Colonic mucosa (tissue), 4 donors: ENCODE data around the gene TXNIP. TPM values are rescaled to one million over a fixed set of nuclear protein-coding genes. Genes with fewer than 3 reads are reported as not detected.
A peak's percentile ranks its signal among the peaks of the same experiment; 100 is the strongest.

Source experiments
- DNase-seq: peaks from one replicate; pipeline ENCODE4 v3.0.0-alpha.2; 2020
- H3K27ac ChIP-seq: fragments of 200-600 bp; one replicate; pipeline ENCODE4 v1.8.0; 2021
- H3K27me3 ChIP-seq: fragments of 200-600 bp; one replicate; pipeline ENCODE4 v1.8.0; 2021
- H3K36me3 ChIP-seq: fragments of 200-600 bp; one replicate; pipeline ENCODE4 v1.8.0; 2021
- H3K4me1 ChIP-seq: fragments of 200-600 bp; one replicate; pipeline ENCODE4 v1.8.0; 2021; ENCODE audit warnings: mild to moderate bottlenecking
- H3K4me3 ChIP-seq: fragments of 200-600 bp; one replicate; pipeline ENCODE4 v1.8.0; 2021
- H3K9ac ChIP-seq, 2 donors: one replicate each; pipeline ENCODE4 v1.7.0; 2013; ENCODE audit warnings: control low read depth in 2 of 2, low read depth in 2 of 2, low read length in 2 of 2
- H3K9me3 ChIP-seq: fragments of 200-600 bp; one replicate; pipeline ENCODE4 v1.8.0; 2021
- CTCF ChIP-seq: fragments of 200-600 bp; IDR thresholded peaks from one replicate; pipeline ENCODE4 v1.8.0; 2022; ENCODE audit warnings: antibody characterized with exemption, mild to moderate bottlenecking
- intact Hi-C: fragments of 100-400 bp; cut with DNase I; formaldehyde crosslinking; loops from one replicate; pipeline ENCODE4 v1.14.1; 2022
- total RNA-seq, 2 donors: library from RNA; stranded (reverse); fragmentation: NEBNext Ultra II Directional in 1 of 2; extraction: Animal tissue kit (Norgen Biotek cat#: 25700) in 1 of 2; gene quantifications; one replicate each; pipeline ENCODE4 v1.2.1, GENCODE V29; 2021
- donor health status: healthy.
- donor health status: DM: no; HTN: no; CAD: no.
- donor health status: DM: no; HTN: no; CAD: no.

Gene TXNIP
- total RNA-seq, 2 donors from 2014 or later: 302 to 496 TPM

DNA sequence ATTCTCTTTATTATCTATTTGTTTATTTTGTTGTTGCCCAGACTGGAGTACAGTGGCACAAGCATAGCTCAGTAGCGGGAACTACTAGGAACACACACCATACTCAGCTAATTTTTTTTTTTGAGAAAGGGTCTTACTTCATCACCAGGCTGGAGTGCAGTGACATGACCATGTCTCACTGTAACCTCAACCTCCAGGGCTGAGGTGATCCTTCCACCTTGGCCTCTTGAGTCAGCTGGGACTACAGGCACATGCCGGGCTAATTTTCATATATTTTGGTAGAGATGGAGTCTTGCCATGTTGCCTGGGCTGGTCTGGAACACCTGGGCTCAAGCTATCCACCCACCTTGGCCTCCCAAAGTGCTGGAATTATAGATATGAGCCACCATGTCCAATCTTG lies 5.3 kb upstream of the TXNIP start:
- no peak for DNase-seq
- H3K27ac ChIP-seq: no peak overlapping the region

GRCh38 chr1:145999321-146000024 lies 3.1 kb upstream of the TXNIP start:
- H3K9ac ChIP-seq: peak overlapping the region; percentile 32 to 67
- H3K27me3 ChIP-seq: no peaks in the 10 kb centered on the region
- H3K4me3 ChIP-seq: no peak overlapping the region
- no peaks in the 10 kb centered on the region for H3K9me3 ChIP-seq
- H3K27ac ChIP-seq: peak overlapping the region; percentile 94
- peaks cover 4% of the 10 kb centered on the region for H3K36me3 ChIP-seq
- peaks cover 11% of the 10 kb centered on the region for H3K4me1 ChIP-seq
- DNase-seq: no peak
- intact Hi-C loops: no loop called here
- TF ChIP-seq CTCF: no peak

More for the DNA sequence above, 5.3 kb upstream of the TXNIP start:
- Histone ChIP-seq H3K9ac (no peak overlapping the region), H3K36me3 (no peaks in the 10 kb centered on the region), H3K9me3 (no peaks in the 10 kb centered on the region), H3K27me3 (no peaks in the 10 kb centered on the region), H3K4me3 (no peak overlapping the region), H3K4me1 (peaks cover 11% of the 10 kb centered on the region)
- intact Hi-C loops: no loop called here
- no peak for TF ChIP-seq CTCF

DNA sequence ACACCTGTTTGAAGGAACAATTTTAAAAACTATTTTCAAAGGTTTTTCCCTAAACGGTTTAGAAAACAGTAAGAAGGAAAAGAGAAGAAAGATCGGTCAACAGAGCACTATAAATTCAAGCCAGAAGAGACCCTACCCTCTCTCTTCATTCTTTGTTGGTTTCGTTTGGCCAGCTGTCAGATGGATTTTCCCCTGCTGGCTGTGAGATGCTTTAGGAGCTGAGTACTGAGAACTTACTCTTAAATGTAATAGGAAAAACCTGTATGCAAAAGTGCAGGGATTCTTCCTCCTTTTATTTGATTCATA lies 1.3 kb upstream of the TXNIP start:
- intact Hi-C loops: no loop called here
- no peaks in the 10 kb centered on the region for H3K27me3 ChIP-seq
- peaks cover 9% of the 10 kb centered on the region for H3K36me3 ChIP-seq
- H3K4me3 ChIP-seq: peak overlapping the region; percentile 79
- peaks cover 11% of the 10 kb centered on the region for H3K4me1 ChIP-seq
- H3K9ac ChIP-seq: peak overlapping the region in 1 of 2 donors; percentile 100
- H3K27ac ChIP-seq: peak overlapping the region; percentile 94
- DNase-seq: no peak
- H3K9me3 ChIP-seq: no peaks in the 10 kb centered on the region
- TF ChIP-seq CTCF: no peak

GRCh38 chr1:145997016-145997717 lies 788 bp upstream of the TXNIP start:
- intact Hi-C loops: no loop called here
- no peak for DNase-seq
- no peaks in the 10 kb centered on the region for H3K9me3 ChIP-seq
- no peak for TF ChIP-seq CTCF
- H3K4me3 ChIP-seq: peak overlapping the region; percentile 79
- peak overlapping the region; percentile 94 for H3K27ac ChIP-seq
- H3K36me3 ChIP-seq: peaks cover 9% of the 10 kb centered on the region
- peak overlapping the region; percentile 69 to 100 for H3K9ac ChIP-seq
- peaks cover 11% of the 10 kb centered on the region for H3K4me1 ChIP-seq
- no peaks in the 10 kb centered on the region for H3K27me3 ChIP-seq

DNA sequence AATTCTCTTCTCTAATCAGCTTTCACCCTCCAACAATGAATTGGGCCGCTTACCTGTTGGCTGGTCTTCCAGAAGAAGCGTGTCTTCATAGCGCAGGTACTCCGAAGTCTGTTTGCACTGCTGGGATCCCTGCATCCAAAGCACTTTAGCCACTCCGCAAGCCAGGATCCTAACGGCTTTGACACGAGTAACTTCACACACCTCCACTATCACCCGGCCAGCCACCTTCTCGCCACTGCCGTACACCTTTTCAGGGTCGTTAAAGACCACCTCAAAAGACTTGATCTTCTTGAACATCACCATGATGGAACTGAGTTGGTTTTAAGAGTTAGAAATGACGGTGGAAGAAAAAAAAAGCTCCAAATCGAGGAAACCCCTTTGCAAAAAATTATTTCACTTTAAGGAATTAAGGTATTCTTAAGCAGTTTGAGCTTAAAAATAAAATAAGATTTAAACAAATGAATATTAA lies 381 bp downstream of the TXNIP start:
- H3K4me3 ChIP-seq: peak overlapping the region; percentile 79
- peak overlapping the region; percentile 84 to 100 for H3K9ac ChIP-seq
- intact Hi-C loops: no loop called here
- no peaks in the 10 kb centered on the region for H3K27me3 ChIP-seq
- H3K27ac ChIP-seq: peak overlapping the region; percentile 94
- DNase-seq: no peak
- H3K36me3 ChIP-seq: peaks cover 9% of the 10 kb centered on the region
- H3K4me1 ChIP-seq: peaks cover 11% of the 10 kb centered on the region
- H3K9me3 ChIP-seq: no peaks in the 10 kb centered on the region
- TF ChIP-seq CTCF: no peak
